Measurements from ENCODE around the gene PLPPR3.

GRCh38 chr19:844546-844971 lies 22.8 kb upstream of the PLPPR3 start:
- TF ChIP-seq GATA3 (IDR thresholded peaks at IDR 0.05; ENCODE audit: low read depth, low read length) (no peak), GATA2 (IDR thresholded peaks at IDR 0.05; ENCODE audit: low read depth, low read length) (no peak)

Data from SH-SY5Y (cell line).